NCI-H446 (cell line): ENCODE data around the gene ESPNL.

ENCODE experiments used
- DNase-seq, 2 experiments: peaks; one replicate each; lab custom pipeline; 2025; lab: John Stamatoyannopoulos, UW

Gene ESPNL

GRCh38 chr2:238079874-238080327 lies 20.2 kb upstream of the ESPNL start:
- no peak for DNase-seq

GRCh38 chr2:238080518-238080917 lies 19.6 kb upstream of the ESPNL start:
- DNase-seq: no peak

- DNase-seq: no peak
These were observed 19.0 kb upstream of the ESPNL start for GRCh38 chr2:238081150-238081549.

GRCh38 chr2:238081561-238081960 lies 18.6 kb upstream of the ESPNL start:
- DNase-seq: no peak

- no peak for DNase-seq
These were observed 18.0 kb upstream of the ESPNL start for GRCh38 chr2:238082151-238082550.

- no peak for DNase-seq
These were observed 17.3 kb upstream of the ESPNL start for GRCh38 chr2:238082827-238083226.

- no peak for DNase-seq
These were observed 16.2 kb upstream of the ESPNL start for GRCh38 chr2:238083919-238084318.

GRCh38 chr2:238084761-238085160 lies 15.4 kb upstream of the ESPNL start:
- no peak for DNase-seq

GRCh38 chr2:238085899-238086298 lies 14.2 kb upstream of the ESPNL start:
- no peak for DNase-seq

GRCh38 chr2:238087211-238087610 lies 12.9 kb upstream of the ESPNL start:
- DNase-seq: no peak

- no peak for DNase-seq
These were observed 9.3 kb upstream of the ESPNL start for GRCh38 chr2:238090887-238091286.

- DNase-seq: no peak
These were observed 8.6 kb upstream of the ESPNL start for GRCh38 chr2:238091436-238092060.

- no peak for DNase-seq
These were observed 7.6 kb upstream of the ESPNL start for GRCh38 chr2:238092486-238093035.

GRCh38 chr2:238093181-238094140 lies 6.7 kb upstream of the ESPNL start:
- DNase-seq: no peak

- DNase-seq: no peak
These were observed 5.6 kb upstream of the ESPNL start for GRCh38 chr2:238094438-238095022.

GRCh38 chr2:238095143-238095542 lies 5.0 kb upstream of the ESPNL start:
- no peak for DNase-seq

- DNase-seq: peak in 1 of 2 experiments; percentile 26
These were observed 3.7 kb upstream of the ESPNL start for GRCh38 chr2:238096311-238097011.

- DNase-seq: no peak
These were observed 2.7 kb upstream of the ESPNL start for GRCh38 chr2:238097201-238097987.

GRCh38 chr2:238097988-238098871 lies 1.9 kb upstream of the ESPNL start:
- peak; percentile 11 to 45 for DNase-seq
